Astrocyte (in vitro differentiated cells and primary cell): ENCODE data around the gene KCNMA1. TPM values are rescaled to one million over a fixed set of nuclear protein-coding genes. Genes with fewer than 3 reads are reported as not detected.

Experiments
- DNase-seq: peaks from one replicate; pipeline ENCODE4 v3.0.0-alpha.2; 2010; ENCODE audit warnings: low read depth
- FAIRE-seq: peaks from 2 replicates; lab custom pipeline; 2011; peaks lifted over from hg19 to GRCh38; lab: Jason Lieb, UNC
- H2AFZ ChIP-seq: 2 replicates; pipeline ENCODE4 v1.6.0; 2012; ENCODE audit warnings: low read depth, low read length, inconsistent platforms
- H3K27ac ChIP-seq: 2 replicates; pipeline ENCODE4 v1.5.1; 2011; ENCODE audit warnings: low read depth, low read length, inconsistent platforms
- H3K27me3 ChIP-seq: 2 replicates; pipeline ENCODE4 v1.6.0; 2011; ENCODE audit warnings: low read length, inconsistent platforms; ENCODE audit not compliant: insufficient read depth
- H3K36me3 ChIP-seq: 2 replicates; pipeline ENCODE4 v1.5.1; 2011; ENCODE audit warnings: low read length, inconsistent platforms; ENCODE audit not compliant: insufficient read depth
- H3K4me1 ChIP-seq: 2 replicates; pipeline ENCODE4 v1.5.1; 2011; ENCODE audit warnings: low read length, inconsistent platforms; ENCODE audit not compliant: insufficient read depth
- H3K4me2 ChIP-seq: 2 replicates; pipeline ENCODE4 v1.6.0; 2012; ENCODE audit warnings: low read length, inconsistent platforms
- H3K4me3 ChIP-seq: 2 replicates; pipeline ENCODE4 v1.5.1; 2011; ENCODE audit warnings: low read depth, mild to moderate bottlenecking, low read length, inconsistent platforms; ENCODE audit not compliant: insufficient read depth
- H3K79me2 ChIP-seq: 2 replicates; pipeline ENCODE4 v1.6.0; 2012; ENCODE audit warnings: mild to moderate bottlenecking, low read length, inconsistent platforms; ENCODE audit not compliant: insufficient read depth
- H3K9ac ChIP-seq: 2 replicates; pipeline ENCODE4 v1.6.0; 2012; ENCODE audit warnings: mild to moderate bottlenecking, low read length, inconsistent platforms
- H3K9me3 ChIP-seq: 2 replicates; pipeline ENCODE4 v1.5.1; 2012; ENCODE audit warnings: low read depth, mild to moderate bottlenecking, low read length, inconsistent platforms; ENCODE audit not compliant: insufficient read depth
- H4K20me1 ChIP-seq: 2 replicates; pipeline ENCODE4 v1.6.0; 2012; ENCODE audit warnings: low read length, inconsistent platforms; ENCODE audit not compliant: insufficient read depth
- H3K27ac Mint-ChIP-seq: one replicate; pipeline ENCODE4 v1.8.0; 2021; ENCODE audit warnings: mild to moderate bottlenecking, mixed read lengths; ENCODE audit not compliant: unreplicated experiment
- H3K27me3 Mint-ChIP-seq: one replicate; pipeline ENCODE4 v1.8.0; 2021; ENCODE audit warnings: low read depth, mixed read lengths; ENCODE audit not compliant: unreplicated experiment
- H3K36me3 Mint-ChIP-seq: one replicate; pipeline ENCODE4 v1.8.0; 2021; ENCODE audit warnings: low read depth, mixed read lengths; ENCODE audit not compliant: unreplicated experiment
- H3K4me1 Mint-ChIP-seq: one replicate; pipeline ENCODE4 v1.8.0; 2021; ENCODE audit warnings: low read depth, mixed read lengths; ENCODE audit not compliant: unreplicated experiment
- H3K4me3 Mint-ChIP-seq: one replicate; pipeline ENCODE4 v1.8.0; 2021; ENCODE audit warnings: mild to moderate bottlenecking, moderate library complexity, mixed read lengths; ENCODE audit not compliant: unreplicated experiment
- H3K9me3 Mint-ChIP-seq: one replicate; pipeline ENCODE4 v1.8.0; 2021; ENCODE audit warnings: mild to moderate bottlenecking, mixed read lengths; ENCODE audit not compliant: unreplicated experiment
- CTCF ChIP-seq: IDR thresholded peaks from 2 replicates; pipeline ENCODE4 v1.5.1; 2011; ENCODE audit warnings: low read depth, mild to moderate bottlenecking, inconsistent platforms, low read length, moderate library complexity; ENCODE audit not compliant: insufficient read depth
- EZH2 ChIP-seq: IDR thresholded peaks from 2 replicates; pipeline ENCODE4 v1.6.1; 2012; ENCODE audit warnings: mild to moderate bottlenecking, low read length, inconsistent platforms; ENCODE audit not compliant: insufficient read depth
- total RNA-seq: library from RNA; stranded (reverse); gene quantifications from 2 replicates; pipeline ENCODE4 v1.2.1, GENCODE V29; 2021

The KCNMA1 gene
- total RNA-seq, 1 donor from 2014 or later: 45.8 TPM

- H3K27ac ChIP-seq: no peak overlapping the region
- Mint-ChIP-seq H3K9me3 (peaks cover 8% of the 10 kb centered on the region), H3K27ac (no peak overlapping the region), H3K4me1 (peaks cover 3% of the 10 kb centered on the region), H3K27me3 (no peaks in the 10 kb centered on the region), H3K4me3 (no peak overlapping the region), H3K36me3 (peaks cover 15% of the 10 kb centered on the region)
- H3K9me3 ChIP-seq: no peaks in the 10 kb centered on the region
- H3K4me1 ChIP-seq: no peaks in the 10 kb centered on the region
- no peak overlapping the region for H3K9ac ChIP-seq
- FAIRE-seq (no peak), DNase-seq (no peak)
- H3K4me2 ChIP-seq: no peak overlapping the region
- H4K20me1 ChIP-seq: no peaks in the 10 kb centered on the region
- H2AFZ ChIP-seq: no peak overlapping the region
- no peaks in the 10 kb centered on the region for H3K27me3 ChIP-seq
- TF ChIP-seq EZH2: no peak
- TF ChIP-seq CTCF: no peak
- H3K36me3 ChIP-seq: no peaks in the 10 kb centered on the region
- no peak overlapping the region for H3K4me3 ChIP-seq
- H3K79me2 ChIP-seq: no peaks in the 10 kb centered on the region
These were observed 726.4 kb downstream of the KCNMA1 start for GRCh38 chr10:76911184-76911583.

- peaks cover 18% of the 10 kb centered on the region for H3K36me3 Mint-ChIP-seq
- Histone ChIP-seq H3K27ac (no peak overlapping the region), H3K9me3 (no peaks in the 10 kb centered on the region), H3K4me1 (no peaks in the 10 kb centered on the region), H3K9ac (no peak overlapping the region), H3K27me3 (no peaks in the 10 kb centered on the region), H3K4me2 (no peak overlapping the region), H2AFZ (no peak overlapping the region), H3K79me2 (no peaks in the 10 kb centered on the region), H3K36me3 (no peaks in the 10 kb centered on the region), H3K4me3 (no peak overlapping the region), H4K20me1 (no peaks in the 10 kb centered on the region)
- H3K9me3 Mint-ChIP-seq: peaks cover 8% of the 10 kb centered on the region
- H3K27me3 Mint-ChIP-seq: no peaks in the 10 kb centered on the region
- FAIRE-seq (no peak), DNase-seq (no peak)
- H3K4me1 Mint-ChIP-seq: no peaks in the 10 kb centered on the region
- H3K4me3 Mint-ChIP-seq: no peak overlapping the region
- H3K27ac Mint-ChIP-seq: no peak overlapping the region
- TF ChIP-seq EZH2 (no peak), CTCF (no peak)
These were observed 727.2 kb downstream of the KCNMA1 start for GRCh38 chr10:76910184-76910962.

GRCh38 chr10:76906256-76906655 is 731.4 kb downstream of the KCNMA1 start:
- Mint-ChIP-seq H3K36me3 (peaks cover 11% of the 10 kb centered on the region), H3K4me1 (no peaks in the 10 kb centered on the region), H3K9me3 (peaks cover 8% of the 10 kb centered on the region), H3K27ac (no peak overlapping the region), H3K27me3 (no peaks in the 10 kb centered on the region), H3K4me3 (no peak overlapping the region)
- Histone ChIP-seq H3K4me3 (no peak overlapping the region), H3K36me3 (no peaks in the 10 kb centered on the region), H3K4me2 (no peak overlapping the region), H3K9ac (no peak overlapping the region), H3K79me2 (no peaks in the 10 kb centered on the region), H3K27ac (no peak overlapping the region), H2AFZ (no peak overlapping the region), H3K9me3 (no peaks in the 10 kb centered on the region), H3K4me1 (no peaks in the 10 kb centered on the region), H3K27me3 (no peaks in the 10 kb centered on the region), H4K20me1 (no peaks in the 10 kb centered on the region)
- FAIRE-seq: no peak
- DNase-seq: no peak
- no peak for TF ChIP-seq EZH2
